Fibroblast of mammary gland (primary cell): ENCODE data around the gene BGN.

Experiments
- DNase-seq: peaks from one replicate; pipeline ENCODE4 v3.0.0-alpha.2; 2010; ENCODE audit warnings: low read depth
- H3K4me3 ChIP-seq: 2 replicates; pipeline ENCODE4 v1.5.1; 2011; ENCODE audit warnings: low read depth, mild to moderate bottlenecking, low read length, moderate library complexity; ENCODE audit not compliant: control insufficient read depth
- CTCF ChIP-seq: conservative IDR thresholded peaks from 2 replicates; pipeline ENCODE4 v1.5.1; 2011; ENCODE audit warnings: low read depth, low read length, inconsistent platforms; ENCODE audit not compliant: control insufficient read depth, insufficient read depth

Gene BGN

GRCh38 chrX:153500676-153501280, 6.0 kb downstream of the BGN start:
- H3K4me3 ChIP-seq = no peak overlapping the region
- no peak for DNase-seq
- TF ChIP-seq CTCF = no peak

- no peak overlapping the region for H3K4me3 ChIP-seq
- TF ChIP-seq CTCF = no peak
- DNase-seq = no peak
Measured at GRCh38 chrX:153501530-153501929, 6.8 kb downstream of the BGN start.

GRCh38 chrX:153502131-153502530, 7.4 kb downstream of the BGN start:
- H3K4me3 ChIP-seq = no peak overlapping the region
- no peak for TF ChIP-seq CTCF
- no peak for DNase-seq

GRCh38 chrX:153502796-153503195, 8.0 kb downstream of the BGN start:
- DNase-seq = no peak
- TF ChIP-seq CTCF = no peak
- no peak overlapping the region for H3K4me3 ChIP-seq

GRCh38 chrX:153504445-153505016, 9.8 kb downstream of the BGN start:
- DNase-seq = no peak
- no peak for TF ChIP-seq CTCF
- no peak overlapping the region for H3K4me3 ChIP-seq

- H3K4me3 ChIP-seq = no peak overlapping the region
- TF ChIP-seq CTCF = no peak
- no peak for DNase-seq
Measured at GRCh38 chrX:153505361-153505760, 10.6 kb downstream of the BGN start.
